ENCODE results near the gene FGD6. TPM values are rescaled to one million over a fixed set of nuclear protein-coding genes. Genes with fewer than 3 reads are reported as not detected.
"Not testable (repeated sequence)": the region's sequence is repeated elsewhere in the genome, so short reads cannot be mapped to it uniquely, and the experiment has no call there.

The FGD6 gene
- total RNA-seq, 1 experiment from 2014 or later: 8.1 TPM

- DNase-seq (ENCODE audit: low spot score): no peak
Measured at GRCh38 chr12:95179011-95179410, 38.3 kb downstream of the FGD6 start.

- DNase-seq (ENCODE audit: low spot score): no peak
Measured at GRCh38 chr12:95178136-95178535, 39.1 kb downstream of the FGD6 start.

GRCh38 chr12:95177201-95177768, 40.0 kb downstream of the FGD6 start:
- no peak for DNase-seq (ENCODE audit: low spot score)

- peak; percentile 73 for DNase-seq (ENCODE audit: low spot score)
Measured at GRCh38 chr12:95173392-95174251, 43.6 kb downstream of the FGD6 start.

- DNase-seq (ENCODE audit: low spot score): peak; percentile 36
Measured at GRCh38 chr12:95169368-95169767, 47.9 kb downstream of the FGD6 start.

- no peak for DNase-seq (ENCODE audit: low spot score)
Measured at GRCh38 chr12:95168746-95169145, 48.5 kb downstream of the FGD6 start.

- DNase-seq (ENCODE audit: low spot score): no peak
Measured at GRCh38 chr12:95164656-95165055, 52.6 kb downstream of the FGD6 start.

GRCh38 chr12:95158919-95159318, 58.3 kb downstream of the FGD6 start:
- DNase-seq (ENCODE audit: low spot score): no peak

GRCh38 chr12:95151821-95152220, 65.4 kb downstream of the FGD6 start:
- no peak for DNase-seq (ENCODE audit: low spot score)

GRCh38 chr12:95151406-95151805, 65.9 kb downstream of the FGD6 start:
- no peak for DNase-seq (ENCODE audit: low spot score)

GRCh38 chr12:95150501-95150900, 66.8 kb downstream of the FGD6 start:
- DNase-seq (ENCODE audit: low spot score): no peak

- DNase-seq (ENCODE audit: low spot score): no peak
Measured at GRCh38 chr12:95147866-95148265, 69.4 kb downstream of the FGD6 start.

- no peak for DNase-seq (ENCODE audit: low spot score)
Measured at GRCh38 chr12:95146769-95147168, 70.5 kb downstream of the FGD6 start.

- DNase-seq (ENCODE audit: low spot score): peak; percentile 9
Measured at GRCh38 chr12:95143621-95144205, 73.6 kb downstream of the FGD6 start.

GRCh38 chr12:95142431-95143151, 74.7 kb downstream of the FGD6 start:
- DNase-seq (ENCODE audit: low spot score): no peak

- DNase-seq (ENCODE audit: low spot score): no peak
Measured at GRCh38 chr12:95141310-95141709, 76.0 kb downstream of the FGD6 start.

- DNase-seq (ENCODE audit: low spot score): not testable (repeated sequence)
Measured at GRCh38 chr12:95138031-95138430, 79.2 kb downstream of the FGD6 start.

GRCh38 chr12:95136598-95136997, 80.7 kb downstream of the FGD6 start:
- DNase-seq (ENCODE audit: low spot score): no peak

- no peak for DNase-seq (ENCODE audit: low spot score)
Measured at GRCh38 chr12:95134085-95134484, 83.2 kb downstream of the FGD6 start.

GRCh38 chr12:95131589-95132340, 85.5 kb downstream of the FGD6 start:
- no peak for DNase-seq (ENCODE audit: low spot score)

- no peak for DNase-seq (ENCODE audit: low spot score)
Measured at GRCh38 chr12:95130096-95130495, 87.2 kb downstream of the FGD6 start.

- no peak for DNase-seq (ENCODE audit: low spot score)
Measured at GRCh38 chr12:95129115-95129514, 88.2 kb downstream of the FGD6 start.
